Stimulated activated CD4-positive, alpha-beta T cell treated with anti-CD3 and anti-CD28 coated beads, Interleukin-12 subunit alpha, Interleukin-12 subunit beta, amount 100 ng/mL, for 24 hours (primary cell): Measurements from ENCODE around the gene STK25.

Source experiments
- DNase-seq, 2 experiments: peaks; one replicate each; pipeline ENCODE4 v3.0.0-alpha.2; 2020; ENCODE audit warnings: low read depth in 2 of 2

The STK25 gene

DNA sequence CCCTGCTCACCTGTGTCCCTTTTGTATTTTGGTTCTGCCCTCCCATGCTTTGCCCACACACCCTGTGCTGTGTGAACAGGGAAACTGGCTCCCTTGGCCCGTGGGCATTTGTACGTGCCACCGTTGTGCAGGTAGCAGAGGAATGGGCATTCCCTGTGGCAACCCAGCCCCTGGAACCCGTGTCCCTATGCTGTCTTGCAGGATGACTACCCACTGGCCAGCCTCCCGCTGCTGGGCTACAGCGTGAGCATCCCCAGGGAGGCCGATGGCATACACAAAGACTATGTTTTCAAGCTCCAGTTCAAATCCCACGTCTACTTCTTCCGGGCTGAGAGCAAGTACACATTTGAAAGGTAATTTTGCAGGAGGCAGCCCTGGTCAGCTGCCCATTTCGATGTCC, 15.3 kb downstream of the STK25 start:
- DNase-seq, result no peak

DNA sequence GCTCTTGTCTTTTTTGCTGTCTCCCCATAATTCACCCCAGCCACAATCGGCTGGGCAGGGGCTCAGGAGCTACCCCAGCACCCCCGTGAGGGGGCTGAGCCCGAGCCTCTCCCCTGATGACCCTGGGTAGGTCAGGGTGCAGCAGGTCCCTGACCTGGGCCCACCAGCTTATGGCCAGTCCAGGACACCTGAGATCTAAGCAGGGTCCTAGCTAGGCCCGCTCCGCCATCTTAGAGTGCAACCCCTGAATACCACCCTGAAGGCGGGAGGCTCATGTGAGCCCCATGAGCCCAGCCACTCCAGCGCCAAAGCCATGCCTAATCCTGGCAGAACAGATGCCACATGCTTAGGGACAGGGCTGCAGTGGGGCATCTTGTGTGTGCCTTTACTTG, 16.2 kb downstream of the STK25 start:
- no peak for DNase-seq

DNA sequence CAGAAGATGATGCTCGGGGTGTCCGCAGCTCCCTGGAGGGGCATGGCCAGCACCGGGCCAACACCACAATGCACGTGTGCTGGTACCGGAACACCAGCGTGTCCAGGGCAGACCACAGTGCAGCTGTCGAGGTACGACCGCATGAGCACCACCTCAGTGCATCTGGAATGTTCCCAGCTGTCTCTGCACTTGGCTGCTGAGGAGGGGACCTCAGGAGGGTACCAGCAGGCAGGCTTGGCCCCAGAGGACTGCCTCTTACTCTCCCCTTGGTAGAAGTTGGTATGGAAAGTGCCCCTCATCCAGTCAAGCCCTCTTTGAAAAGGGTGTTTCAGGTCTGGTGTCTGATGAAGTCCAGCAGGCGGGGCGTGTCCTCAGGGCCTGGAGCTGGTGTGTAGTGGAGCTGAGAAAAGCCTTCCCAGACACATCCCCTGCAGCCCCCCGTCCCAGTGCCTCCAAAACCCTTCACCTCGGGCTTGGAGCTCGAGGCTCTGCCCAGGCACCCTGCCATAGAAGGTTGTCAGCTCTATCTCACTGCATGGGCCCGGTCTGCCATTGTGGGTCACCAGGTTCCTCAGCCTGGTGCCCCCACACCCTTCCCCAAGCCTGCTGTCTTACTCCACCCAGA, 16.7 kb downstream of the STK25 start:
- DNase-seq, result no peak

DNA sequence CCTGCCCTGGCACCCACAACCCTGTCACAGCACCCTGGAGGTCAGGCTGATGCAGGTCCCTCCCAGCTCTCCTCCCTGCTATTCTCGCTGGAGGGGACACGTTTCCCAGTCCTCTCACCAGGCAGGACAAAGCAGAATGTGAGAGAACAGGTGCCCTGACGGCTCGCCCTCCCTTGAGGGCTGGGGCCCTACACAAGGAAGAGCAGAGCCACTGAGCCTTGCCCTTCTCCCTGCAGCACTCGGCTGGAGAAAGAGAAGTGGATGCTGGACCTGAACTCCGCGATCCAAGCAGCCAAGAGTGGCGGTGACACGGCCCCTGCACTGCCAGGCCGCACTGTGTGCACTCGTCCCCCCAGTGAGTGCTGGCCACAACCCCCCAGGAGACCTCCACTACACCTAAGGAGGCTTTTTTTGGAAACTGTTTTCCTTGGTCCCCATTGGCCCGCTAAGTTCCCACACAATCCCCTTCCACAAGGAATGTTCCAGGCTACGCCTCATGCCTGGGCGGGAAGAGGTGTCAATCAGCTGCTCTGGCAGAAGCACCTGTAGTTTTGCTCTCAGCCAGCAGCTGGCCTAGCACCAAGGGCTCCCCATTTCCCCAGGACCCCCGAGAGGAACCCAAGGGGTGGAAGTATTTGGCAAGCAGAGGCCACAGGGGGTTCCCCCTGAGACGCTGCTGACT, 17.4 kb downstream of the STK25 start:
- DNase-seq, result no peak

DNA sequence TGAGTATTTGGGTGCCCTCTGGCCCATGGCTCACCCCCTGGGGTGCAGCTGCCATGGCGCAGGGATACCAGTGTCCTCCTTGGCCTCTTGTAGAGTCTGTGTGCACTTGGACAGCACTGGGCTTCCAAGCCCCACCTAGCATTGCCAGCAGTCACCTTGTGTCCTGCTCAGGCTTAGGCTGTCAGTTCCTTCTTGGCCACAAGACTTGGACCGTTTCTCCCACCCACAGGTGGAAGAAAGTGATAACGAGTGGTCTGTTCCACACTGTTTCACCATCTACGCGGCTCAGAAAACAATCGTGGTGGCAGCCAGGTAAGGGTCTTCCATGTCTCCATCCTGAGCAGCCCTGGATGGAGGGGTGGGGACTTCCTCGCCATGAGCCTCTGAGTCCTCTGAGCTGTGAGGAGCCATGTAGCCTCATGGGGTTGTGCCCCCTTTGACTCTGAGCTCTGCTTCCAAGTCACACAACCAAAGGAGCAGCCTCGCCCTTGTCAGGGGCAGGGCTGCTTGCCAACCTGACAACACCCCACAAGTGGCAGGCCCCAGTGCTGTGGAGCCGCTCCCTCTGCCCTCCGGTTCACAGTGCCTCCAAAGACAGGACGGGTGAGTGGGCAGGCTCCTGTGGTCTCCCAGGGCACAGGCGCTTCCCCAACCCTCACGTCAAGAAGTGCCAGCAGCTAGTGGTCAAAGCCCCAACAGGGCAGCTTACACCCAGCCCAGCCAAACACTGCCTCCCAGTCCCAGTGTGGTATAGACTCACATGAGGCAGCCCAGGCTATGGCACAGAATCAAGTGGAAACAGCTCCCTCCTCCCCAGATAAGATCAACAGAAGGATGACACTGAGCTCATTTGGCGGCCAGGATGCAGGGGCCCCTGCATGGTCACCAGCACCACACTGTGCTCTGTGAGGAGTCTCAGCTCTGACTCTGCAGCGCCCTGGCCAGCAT, 18.4 kb downstream of the STK25 start:
- no peak for DNase-seq

DNA sequence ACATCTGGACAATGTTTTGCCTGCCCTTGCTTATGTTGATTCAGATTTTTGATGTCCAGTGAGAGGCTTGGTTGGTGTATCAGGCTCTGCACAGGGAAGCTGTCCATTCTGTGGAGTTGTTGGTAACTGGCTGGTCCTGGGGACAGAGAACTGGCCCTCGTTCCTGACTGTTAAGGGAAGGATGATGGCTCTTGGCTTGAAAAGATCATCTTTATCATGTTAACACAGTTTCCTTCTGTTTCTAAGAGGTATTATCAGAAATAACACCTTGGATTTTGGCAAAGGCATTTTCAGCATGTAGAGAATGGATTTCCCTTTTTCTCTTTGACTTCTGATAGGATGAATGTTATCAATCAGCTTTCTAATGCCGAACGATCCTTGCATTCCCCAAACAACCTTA, 19.3 kb downstream of the STK25 start:
- no peak for DNase-seq

DNA sequence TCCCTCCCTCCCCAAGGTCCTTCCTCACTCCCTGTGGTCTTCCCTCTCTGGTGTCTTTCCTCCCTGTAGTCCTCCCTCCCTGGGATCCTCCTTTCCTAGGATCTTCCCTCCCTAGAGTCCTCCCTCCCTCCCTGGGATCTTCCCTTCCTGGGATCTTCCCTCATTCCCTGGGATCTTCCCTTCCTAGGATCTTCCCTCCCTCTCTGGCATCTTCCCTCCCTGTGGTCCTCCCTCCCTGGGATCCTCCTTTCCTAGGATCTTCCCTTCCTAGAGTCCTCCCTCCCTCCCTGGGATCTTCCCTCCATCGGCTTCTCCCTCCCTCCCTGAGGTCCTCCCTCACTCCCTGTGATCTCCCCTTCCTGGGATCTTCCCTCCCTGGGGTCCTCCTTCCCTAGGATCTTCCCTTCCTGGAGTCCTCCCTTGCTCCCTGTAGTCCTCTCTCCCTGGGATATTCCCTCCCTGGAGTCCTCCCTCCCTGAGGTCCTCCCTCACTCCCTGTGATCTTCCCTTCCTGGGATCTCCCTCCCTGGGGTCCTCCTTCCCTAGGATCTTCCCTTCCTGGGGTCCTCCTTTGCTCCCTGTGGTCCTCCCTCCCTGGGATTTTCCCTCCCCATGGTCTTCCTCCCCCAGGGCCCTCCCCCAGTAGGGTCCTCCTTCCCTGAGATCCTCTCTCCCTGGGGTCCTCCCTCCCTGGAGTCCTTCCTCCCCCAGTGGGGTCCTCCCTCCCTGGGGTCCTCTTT, 23.0 kb downstream of the STK25 start:
- no peak for DNase-seq

DNA sequence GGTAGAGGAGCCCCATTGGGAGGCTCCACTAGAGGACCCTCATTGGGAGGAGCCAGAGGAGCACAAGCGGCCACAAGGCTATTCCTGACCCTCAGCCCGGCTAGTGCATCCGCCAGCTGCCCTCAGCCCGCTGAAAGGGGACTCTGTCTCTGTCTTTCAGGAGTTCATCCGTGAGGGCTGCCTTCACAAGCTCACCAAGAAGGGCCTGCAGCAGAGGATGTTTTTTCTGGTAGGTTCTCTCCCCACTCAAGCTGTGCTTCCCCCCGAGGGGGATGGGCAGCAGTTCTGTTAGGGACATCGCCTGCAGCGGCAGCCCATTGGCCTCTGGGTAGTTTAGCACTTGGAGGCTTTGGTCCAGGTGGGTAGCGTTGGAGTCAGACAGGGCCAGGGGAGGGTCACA, 25.1 kb downstream of the STK25 start:
- no peak for DNase-seq

DNA sequence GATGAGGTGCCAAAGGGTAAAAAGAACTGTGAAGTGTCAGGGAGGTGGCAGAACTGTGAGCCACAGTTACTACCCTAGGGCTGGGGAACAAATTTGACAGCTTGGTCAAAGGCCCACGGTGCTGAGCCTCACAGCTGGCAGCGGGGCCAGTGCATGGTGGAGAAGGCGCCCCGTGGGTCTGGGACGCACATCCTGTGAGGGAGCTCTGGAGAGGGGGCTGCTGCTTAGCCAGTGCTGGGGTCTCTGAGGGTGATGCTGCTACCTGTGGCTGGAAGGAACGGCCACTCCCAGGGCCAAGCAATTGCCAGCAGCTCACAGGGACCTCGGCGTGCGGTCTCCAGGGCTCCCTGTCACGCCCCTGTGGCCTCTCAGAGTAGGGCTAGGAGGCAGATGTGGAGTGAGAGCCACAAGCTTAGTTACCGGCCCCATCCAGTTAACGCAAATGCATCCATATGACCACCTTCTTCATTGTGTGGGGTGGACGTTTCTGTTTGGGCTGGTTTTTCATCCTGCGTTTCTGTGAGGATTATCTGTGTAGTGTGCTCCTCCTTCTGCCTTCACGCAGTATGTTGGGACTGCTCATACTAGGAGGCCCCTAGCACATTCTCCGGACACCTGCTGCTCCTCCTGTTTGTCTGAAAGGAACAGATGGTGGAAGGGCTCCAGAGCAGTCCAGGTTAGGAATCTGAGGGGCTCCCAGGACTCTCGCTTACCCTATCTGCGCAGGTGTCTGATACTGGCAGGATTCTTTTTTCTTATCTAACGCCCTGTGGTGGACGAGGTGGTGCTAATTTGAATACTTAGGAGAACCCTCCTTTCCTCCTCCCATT, 26.0 kb downstream of the STK25 start:
- DNase-seq, result no peak

DNA sequence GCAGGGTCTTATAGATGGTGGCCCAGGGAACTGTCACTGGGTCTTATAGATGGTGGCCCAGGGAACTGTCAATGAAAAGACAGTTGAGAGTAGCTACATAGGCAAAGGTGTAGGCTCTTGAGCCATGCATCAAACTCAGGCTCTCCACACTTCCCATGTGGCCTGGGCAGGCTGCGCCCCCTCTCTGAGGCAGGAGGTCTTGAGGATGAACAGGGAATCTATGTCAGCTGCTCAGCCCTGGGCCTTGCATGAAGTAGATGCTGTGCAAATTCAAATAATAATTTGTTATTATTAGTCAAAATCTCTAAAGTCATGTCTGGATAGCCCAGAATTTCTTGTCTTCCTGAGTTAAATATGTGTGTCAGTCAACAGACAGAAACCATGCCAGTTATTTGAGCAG, 26.7 kb downstream of the STK25 start:
- no peak for DNase-seq

DNA sequence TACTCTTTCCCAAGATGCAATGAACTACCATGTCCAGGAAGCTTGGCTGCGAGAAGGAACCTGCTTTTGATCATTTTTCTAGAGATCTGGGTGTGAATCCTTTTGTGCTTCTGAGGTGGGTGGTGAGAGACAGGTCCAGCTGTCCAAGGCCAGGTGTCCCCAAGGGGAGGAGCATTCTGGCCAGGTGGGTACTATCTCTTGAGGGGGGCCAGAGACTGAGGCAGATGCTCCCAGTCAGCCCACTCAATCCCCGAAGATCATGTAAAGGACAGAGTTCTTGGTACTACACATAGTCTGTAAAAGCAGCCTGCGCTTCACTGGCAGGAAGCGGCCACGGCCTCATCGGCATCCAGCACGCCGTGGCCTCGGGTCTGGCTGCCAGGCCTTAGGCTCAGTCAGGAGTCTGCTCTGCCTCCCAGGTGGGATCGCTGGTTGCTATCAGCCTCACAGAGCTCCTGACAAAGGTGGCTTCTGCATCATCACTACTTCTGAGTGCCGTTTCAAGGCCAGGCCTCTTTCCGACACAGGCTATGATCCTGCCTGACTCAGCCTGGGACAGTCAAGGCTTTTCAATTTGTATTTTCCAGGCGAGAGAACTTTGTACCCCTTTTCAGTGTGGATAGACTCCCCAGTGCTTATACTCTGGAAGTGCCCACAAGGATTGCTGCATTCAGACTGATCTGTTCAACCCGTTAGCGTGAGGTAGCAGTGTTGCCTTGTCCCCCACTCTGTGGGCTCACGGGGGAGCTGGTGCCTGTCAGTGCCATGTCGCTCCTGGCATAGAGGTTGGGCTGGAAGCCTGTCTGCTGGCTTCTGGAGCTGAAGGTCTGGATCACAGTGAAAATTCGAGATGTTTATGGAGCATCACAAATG, 29.1 kb downstream of the STK25 start:
- DNase-seq, result no peak

DNA sequence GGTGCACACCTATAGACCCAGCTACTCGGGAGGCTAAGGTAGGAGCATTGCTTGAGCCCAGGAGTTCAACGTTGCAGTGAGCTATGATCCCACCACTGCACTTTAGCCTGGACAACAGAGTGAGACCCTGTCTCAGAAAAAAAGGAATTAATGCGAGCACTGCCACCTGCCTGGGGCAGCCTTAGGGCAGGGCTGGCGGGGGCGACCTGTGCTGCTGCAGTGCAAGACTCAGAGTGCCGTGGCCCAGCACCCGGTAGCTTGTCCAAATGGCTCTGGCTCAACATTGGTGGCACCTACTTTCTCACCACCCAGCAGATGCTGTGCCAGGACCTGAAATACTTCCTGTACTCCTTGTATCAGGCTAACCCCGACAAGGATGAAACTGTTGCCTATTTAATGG, 30.2 kb downstream of the STK25 start:
- DNase-seq, result no peak

DNA sequence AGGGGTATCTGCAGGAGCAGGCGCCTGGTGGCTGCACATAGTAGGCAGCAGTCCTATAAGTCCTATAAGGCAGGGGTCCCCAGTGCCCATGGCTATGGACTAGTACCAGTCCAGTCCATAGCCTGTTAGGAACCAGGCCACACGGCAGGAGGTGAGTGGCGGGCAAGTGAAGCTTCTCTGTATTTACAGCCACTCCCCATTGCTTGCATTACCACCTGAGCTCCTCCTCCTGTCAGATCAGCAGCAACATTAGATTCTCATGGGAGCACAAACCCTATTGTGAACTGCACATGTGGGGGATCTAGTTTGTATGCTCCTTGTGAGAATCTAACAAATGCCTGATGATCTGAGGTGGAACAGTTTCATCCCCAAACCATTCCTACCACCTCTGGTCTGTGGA, 33.1 kb downstream of the STK25 start:
- DNase-seq, result no peak

DNA sequence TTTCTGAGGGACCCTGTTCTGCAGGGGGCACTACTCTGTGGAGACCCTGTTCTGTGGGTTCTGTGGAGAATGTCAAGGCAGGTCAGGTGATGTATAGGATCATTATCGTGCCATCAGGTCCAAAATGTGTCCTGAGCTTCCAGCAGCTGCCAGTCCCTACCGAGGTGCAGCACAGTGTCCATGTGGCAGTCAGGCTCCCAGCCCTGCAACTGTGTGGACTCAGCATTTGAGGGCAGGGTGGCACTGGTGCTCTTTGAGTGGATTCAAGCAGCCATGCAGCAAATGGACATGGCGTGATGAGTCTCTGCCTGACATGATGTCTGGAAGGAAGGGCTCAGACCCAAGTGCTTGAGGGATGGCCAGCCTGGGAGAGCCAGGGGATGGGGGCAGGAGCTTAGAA, 35.0 kb downstream of the STK25 start:
- DNase-seq, result no peak

DNA sequence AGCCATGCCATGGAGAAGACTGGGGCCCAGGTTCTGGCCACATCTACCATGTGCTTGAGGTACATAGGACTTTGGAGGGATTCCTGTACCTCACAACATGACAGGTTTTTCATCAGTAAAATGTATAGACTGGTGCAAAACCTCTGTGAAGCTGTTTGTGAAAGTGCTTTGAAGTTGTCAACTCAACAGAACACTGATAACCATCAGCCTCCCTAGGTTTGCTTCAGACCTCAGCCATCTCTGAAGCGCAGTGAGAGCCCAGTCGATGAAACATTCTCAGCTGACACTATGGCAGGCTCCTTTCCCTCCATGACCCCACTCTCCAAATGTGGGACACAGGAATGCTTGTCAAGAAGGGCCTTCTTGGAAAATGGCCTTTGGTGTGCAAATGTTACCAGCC, 38.6 kb downstream of the STK25 start:
- no peak for DNase-seq

DNA sequence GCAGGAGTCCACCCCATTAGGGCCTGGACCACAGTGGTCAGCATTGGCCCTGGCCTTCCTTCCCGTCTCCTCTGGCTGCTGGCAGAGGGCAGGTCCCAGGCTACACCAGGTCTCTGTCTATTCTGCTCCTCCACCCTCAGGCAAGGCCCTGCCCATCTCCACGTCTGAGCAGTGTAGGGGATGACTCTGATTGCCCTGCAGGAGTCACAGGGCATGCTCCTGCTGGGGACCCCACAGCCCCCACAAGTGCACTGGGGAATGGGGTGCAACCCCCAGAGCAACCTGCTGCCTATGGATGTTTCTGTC, 40.0 kb downstream of the STK25 start:
- no peak for DNase-seq

DNA sequence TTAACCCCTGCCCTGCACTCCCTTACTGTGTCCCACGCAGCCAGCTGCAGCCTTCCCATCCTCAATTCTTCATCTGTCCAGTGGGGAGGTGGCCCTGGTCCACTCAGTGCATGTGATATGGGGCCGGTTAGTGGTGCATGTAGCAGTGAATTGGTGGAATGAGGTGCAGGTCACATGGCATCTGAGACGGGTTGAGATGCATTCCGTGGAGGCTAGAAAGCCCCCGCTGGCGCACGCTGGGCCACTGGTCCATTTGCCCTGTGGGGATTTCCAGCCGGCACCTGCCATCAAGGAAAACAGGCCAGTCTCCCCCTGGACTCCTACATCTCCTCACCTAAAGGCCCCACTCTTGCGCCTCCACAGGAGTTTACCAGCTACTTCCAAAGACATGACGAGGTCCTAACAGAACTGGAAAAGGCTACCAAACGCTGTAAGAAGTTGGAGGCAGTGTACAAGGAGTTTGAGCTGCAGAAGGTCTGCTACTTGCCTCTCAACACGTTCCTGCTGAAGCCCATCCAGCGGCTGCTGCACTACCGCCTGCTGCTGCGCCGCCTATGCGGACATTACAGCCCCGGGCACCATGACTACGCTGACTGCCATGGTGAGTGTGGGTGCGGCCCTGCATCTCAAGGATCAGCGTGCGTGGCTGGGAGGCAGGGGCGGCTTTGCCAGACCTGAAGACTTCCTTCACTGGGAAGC, 40.5 kb downstream of the STK25 start:
- DNase-seq, result no peak

DNA sequence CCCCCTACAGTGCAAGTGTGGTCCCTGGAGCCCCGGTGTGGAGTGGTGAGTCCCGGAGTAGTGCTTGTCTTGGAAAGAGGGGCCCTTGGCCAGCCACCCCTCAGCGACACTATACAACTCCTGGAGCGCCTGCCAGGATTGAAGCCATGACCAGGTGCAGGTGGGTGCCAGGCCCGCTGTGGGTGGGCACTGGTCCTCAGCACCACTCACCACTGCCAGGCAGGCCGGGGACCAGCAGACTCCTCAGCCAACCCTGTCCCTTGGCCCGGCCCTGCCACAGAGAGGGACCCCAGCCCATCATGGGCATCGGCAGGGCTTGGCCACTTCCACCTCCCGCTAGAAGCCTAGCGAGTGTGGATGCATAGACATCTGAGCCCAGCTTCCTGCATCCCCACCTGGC, 42.2 kb downstream of the STK25 start:
- DNase-seq, result no peak

DNA sequence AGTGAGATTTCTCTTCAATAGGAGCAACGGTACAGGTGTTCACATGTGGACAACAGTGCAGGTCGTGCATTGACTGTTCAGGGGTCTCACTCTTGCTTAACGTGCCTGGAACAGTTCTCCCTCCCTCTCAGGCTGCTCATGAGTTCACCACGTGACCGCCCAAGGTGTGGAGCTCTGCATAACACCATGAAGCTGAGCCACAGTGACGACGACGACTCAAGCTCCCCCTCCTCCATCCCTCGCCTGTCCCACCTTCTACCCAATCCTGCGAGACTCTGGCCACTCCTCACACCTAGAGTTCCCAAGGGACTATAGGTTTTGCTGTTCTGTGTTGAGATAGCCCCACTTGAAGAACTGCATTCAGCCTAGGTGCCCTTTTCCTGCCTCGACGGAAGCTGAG, 42.8 kb downstream of the STK25 start:
- DNase-seq, result no peak
